Liver (tissue), 9 donors: Measurements from ENCODE around the gene TECTA. TPM values are rescaled to one million over a fixed set of nuclear protein-coding genes. Genes with fewer than 3 reads are reported as not detected.

ENCODE experiments used
- DNase-seq: peaks from one replicate; pipeline ENCODE4 v3.0.0-alpha.2; 2017; ENCODE audit warnings: low spot score
- H3K27ac ChIP-seq, 2 donors: one replicate each; pipeline ENCODE4 v1.7.0; 2013; ENCODE audit warnings: inconsistent platforms in 2 of 2, low read length in 2 of 2, control low read depth in 1 of 2, low read depth in 1 of 2, mild to moderate bottlenecking in 1 of 2
- H3K27me3 ChIP-seq, 4 donors: one replicate each; pipeline versions ENCODE4 v1.6.1 to v1.7.0; 2013; ENCODE audit warnings: low read length in 3 of 4, inconsistent platforms in 1 of 4, mild to moderate bottlenecking in 1 of 4, moderate library complexity in 1 of 4; ENCODE audit not compliant: control insufficient read depth in 4 of 4, insufficient read depth in 4 of 4
- H3K36me3 ChIP-seq, 4 donors: one replicate each; pipeline versions ENCODE4 v1.6.1 to v1.7.0; 2013; ENCODE audit warnings: low read length in 3 of 4, mild to moderate bottlenecking in 3 of 4, low read depth in 1 of 4, moderate library complexity in 1 of 4; ENCODE audit not compliant: control insufficient read depth in 4 of 4, insufficient read depth in 3 of 4
- H3K4me1 ChIP-seq, 4 donors: one replicate each; pipeline versions ENCODE4 v1.6.1 to v1.7.0; 2013; ENCODE audit warnings: low read length in 3 of 4, mild to moderate bottlenecking in 3 of 4, moderate library complexity in 1 of 4; ENCODE audit not compliant: control insufficient read depth in 4 of 4, insufficient read depth in 4 of 4
- H3K4me3 ChIP-seq, 3 donors: one replicate each; pipeline versions ENCODE4 v1.6.1 to v1.7.0; 2013; ENCODE audit warnings: low read length in 3 of 3, control low read depth in 1 of 3, low read depth in 1 of 3, mild to moderate bottlenecking in 1 of 3
- H3K9ac ChIP-seq, 2 donors: one replicate each; pipeline ENCODE4 v1.7.0; 2013; ENCODE audit warnings: low read length in 2 of 2, mild to moderate bottlenecking in 2 of 2, moderate library complexity in 2 of 2, control low read depth in 1 of 2, low read depth in 1 of 2
- H3K9me3 ChIP-seq, 4 donors: one replicate each; pipeline versions ENCODE4 v1.6.1 to v1.7.0; 2013; ENCODE audit warnings: low read length in 3 of 4; ENCODE audit not compliant: control insufficient read depth in 4 of 4
- ATF3 ChIP-seq: IDR thresholded peaks from 2 replicates; pipeline ENCODE4 v1.6.1; 2016; ENCODE audit warnings: antibody characterized with exemption
- CTCF ChIP-seq: fragments of 150-350 bp; IDR thresholded peaks from 2 replicates; pipeline ENCODE4 v1.5.1; 2017; ENCODE audit warnings: improper control_type of control experiment, low read depth, low read length; ENCODE audit not compliant: missing input control
- EGR1 ChIP-seq, 2 donors: IDR thresholded peaks; 2 replicates each; pipeline ENCODE4 v1.6.1; 2016 to 2018; ENCODE audit warnings: antibody characterized with exemption in 2 of 2, low read depth in 2 of 2
- FOXA1 ChIP-seq: IDR thresholded peaks from 2 replicates; pipeline ENCODE4 v1.6.1; 2016; ENCODE audit warnings: antibody characterized with exemption
- FOXA2 ChIP-seq: IDR thresholded peaks from 2 replicates; pipeline ENCODE4 v1.6.1; 2016; ENCODE audit warnings: antibody characterized with exemption
- GABPA ChIP-seq, 2 donors: IDR thresholded peaks in 1 of 2; conservative IDR thresholded peaks in 1 of 2; 2 replicates each; pipeline ENCODE4 v1.6.1; 2016; ENCODE audit warnings: antibody characterized with exemption in 2 of 2, mild to moderate bottlenecking in 1 of 2, moderate library complexity in 1 of 2
- HNF4A ChIP-seq, 2 donors: conservative IDR thresholded peaks; 2 replicates each; pipeline ENCODE4 v1.6.1; 2016; ENCODE audit warnings: antibody characterized with exemption in 2 of 2, mild to moderate bottlenecking in 2 of 2
- HNF4G ChIP-seq: IDR thresholded peaks from 2 replicates; pipeline ENCODE4 v1.6.1; 2016; ENCODE audit warnings: antibody characterized with exemption
- JUND ChIP-seq, 2 donors: IDR thresholded peaks; 2 replicates each; pipeline ENCODE4 v1.6.1; 2016; ENCODE audit warnings: antibody characterized with exemption in 2 of 2
- MAX ChIP-seq: IDR thresholded peaks from 2 replicates; pipeline ENCODE4 v1.6.1; 2016; ENCODE audit warnings: antibody characterized with exemption
- NR2F2 ChIP-seq: IDR thresholded peaks from 2 replicates; pipeline ENCODE4 v1.6.1; 2016; ENCODE audit warnings: antibody characterized with exemption
- RAD21 ChIP-seq, 2 donors: IDR thresholded peaks; 2 replicates each; pipeline ENCODE4 v1.6.1; 2016; ENCODE audit warnings: antibody characterized with exemption in 2 of 2, mild to moderate bottlenecking in 2 of 2
- REST ChIP-seq: IDR thresholded peaks from 2 replicates; pipeline ENCODE4 v1.6.1; 2016; ENCODE audit warnings: antibody characterized with exemption, mild to moderate bottlenecking
- RXRA ChIP-seq, 2 donors: IDR thresholded peaks; 2 replicates each; pipeline ENCODE4 v1.6.1; 2017 to 2018; ENCODE audit warnings: antibody characterized with exemption in 2 of 2, mild to moderate bottlenecking in 1 of 2
- SP1 ChIP-seq: IDR thresholded peaks from 2 replicates; pipeline ENCODE4 v1.6.1; 2018; ENCODE audit warnings: antibody characterized with exemption, mild to moderate bottlenecking
- TAF1 ChIP-seq: conservative IDR thresholded peaks from 2 replicates; pipeline ENCODE4 v1.6.1; 2016; ENCODE audit warnings: antibody characterized with exemption, mild to moderate bottlenecking
- YY1 ChIP-seq: IDR thresholded peaks from 2 replicates; pipeline ENCODE4 v1.6.1; 2016; ENCODE audit warnings: antibody characterized with exemption, mild to moderate bottlenecking
- ZBTB33 ChIP-seq: IDR thresholded peaks from 2 replicates; pipeline ENCODE4 v1.6.1; 2016; ENCODE audit warnings: antibody characterized with exemption
- WGBS: extraction: QIAGEN DNeasy Blood & Tissue Kit; methylation state at CpG from one replicate; pipeline ENCODE4 v1.1.7; 2013; 5-methylcytosine and 5-hydroxymethylcytosine counted together
- polyA plus RNA-seq, 2 donors: library from polyadenylated mRNA; stranded (reverse) in 1 of 2; unstranded in 1 of 2; fragments of 200-250 nt in 1 of 2; fragments of >200 nt in 1 of 2; fragmentation: Nextera tagmentation in 1 of 2; extraction: Ambion mirVana in 1 of 2; gene quantifications; one replicate each; pipeline versions ENCODE4 v1.2.1 to v1.2.3, GENCODE V29; 2013 to 2015
- total RNA-seq, 2 donors: library from RNA; depleted of rRNA; stranded (reverse); fragments of >200 nt; gene quantifications; one replicate each; pipeline ENCODE4 v1.2.3, GENCODE V29; 2014
- donor health status: healthy.
- donor health status: healthy.
- donor health status: healthy.
- donor health status: healthy.
- donor health status: healthy.

The TECTA gene
- total and polyA plus RNA-seq, 4 donors: 0.46 to 2.4 (median 0.73) TPM

- Histone ChIP-seq H3K4me1 (no peaks in the 10 kb centered on the region), H3K27ac (no peak overlapping the region), H3K4me3 (no peak overlapping the region), H3K9ac (no peak overlapping the region), H3K36me3 (no peaks in the 10 kb centered on the region), H3K9me3 (no peaks in the 10 kb centered on the region), H3K27me3 (no peaks in the 10 kb centered on the region)
- no peak for TF ChIP-seq CTCF
- no peak for TF ChIP-seq RXRA (IDR thresholded peaks at IDR 0.05)
- TF ChIP-seq FOXA2: no peak
- no peak for TF ChIP-seq ATF3
- no peak for TF ChIP-seq RAD21 (IDR thresholded peaks at IDR 0.05)
- no peak for TF ChIP-seq ZBTB33
- TF ChIP-seq EGR1 (IDR thresholded peaks at IDR 0.05; ENCODE audit: low read depth in 2 of 2): no peak
- TF ChIP-seq REST: no peak
- TF ChIP-seq YY1: no peak
- TF ChIP-seq JUND (IDR thresholded peaks at IDR 0.05): no peak
- no peak for TF ChIP-seq SP1
- TF ChIP-seq MAX: no peak
- no peak for TF ChIP-seq NR2F2
- no peak for TF ChIP-seq HNF4A (conservative IDR thresholded peaks at IDR 0.05)
- TF ChIP-seq HNF4G: no peak
- no peak for TF ChIP-seq GABPA (IDR thresholded peaks at IDR 0.05 in 1 of 2, conservative IDR thresholded peaks at IDR 0.05 in 1 of 2)
- TF ChIP-seq FOXA1: no peak
- TF ChIP-seq TAF1: no peak
- WGBS: 85% methylated on average over 5 of the region's 5 CpGs
- DNase-seq: no peak
These were observed 5.8 kb downstream of the TECTA start for GRCh38 chr11:121106812-121107211.

- no peak overlapping the region for H3K4me3 ChIP-seq
- H3K9me3 ChIP-seq: no peaks in the 10 kb centered on the region
- WGBS: 57% methylated on average over 1 of the region's 1 CpG
- no peaks in the 10 kb centered on the region for H3K36me3 ChIP-seq
- no peak overlapping the region for H3K9ac ChIP-seq
- no peaks in the 10 kb centered on the region for H3K4me1 ChIP-seq
- no peaks in the 10 kb centered on the region for H3K27me3 ChIP-seq
- H3K27ac ChIP-seq: no peak overlapping the region
- DNase-seq: no peak
- TF ChIP-seq YY1: no peak
- TF ChIP-seq RXRA (IDR thresholded peaks at IDR 0.05): no peak
- no peak for TF ChIP-seq ZBTB33
- no peak for TF ChIP-seq TAF1
- TF ChIP-seq CTCF: no peak
- no peak for TF ChIP-seq NR2F2
- no peak for TF ChIP-seq JUND (IDR thresholded peaks at IDR 0.05)
- no peak for TF ChIP-seq GABPA (IDR thresholded peaks at IDR 0.05 in 1 of 2, conservative IDR thresholded peaks at IDR 0.05 in 1 of 2)
These were observed 7.4 kb downstream of the TECTA start for GRCh38 chr11:121108413-121108812.
